ENCODE measurements around the gene CHI3L1. TPM values are rescaled to one million over a fixed set of nuclear protein-coding genes. Genes with fewer than 3 reads are reported as not detected.

CHI3L1 gene
- total and polyA plus RNA-seq, 5 experiments from 2014 or later: not detected

GRCh38 chr1:203148579-203148978 lies 37.9 kb downstream of the CHI3L1 start:
- Mint-ChIP-seq H3K27ac (no peak overlapping the region), H3K4me1 (no peaks in the 10 kb centered on the region), H3K36me3 (peaks cover 0 to under 1% (median 0%) of the 10 kb centered on the region in 3 donors), H3K4me3 (no peak overlapping the region), H3K9me3 (peaks cover 0 to 8% (median 1%) of the 10 kb centered on the region in 9 donors), H3K27me3 (no peaks in the 10 kb centered on the region)
- POLR2A ChIA-PET: no interaction called here
- ATAC-seq (no peak), DNase-seq (no peak)

DNA sequence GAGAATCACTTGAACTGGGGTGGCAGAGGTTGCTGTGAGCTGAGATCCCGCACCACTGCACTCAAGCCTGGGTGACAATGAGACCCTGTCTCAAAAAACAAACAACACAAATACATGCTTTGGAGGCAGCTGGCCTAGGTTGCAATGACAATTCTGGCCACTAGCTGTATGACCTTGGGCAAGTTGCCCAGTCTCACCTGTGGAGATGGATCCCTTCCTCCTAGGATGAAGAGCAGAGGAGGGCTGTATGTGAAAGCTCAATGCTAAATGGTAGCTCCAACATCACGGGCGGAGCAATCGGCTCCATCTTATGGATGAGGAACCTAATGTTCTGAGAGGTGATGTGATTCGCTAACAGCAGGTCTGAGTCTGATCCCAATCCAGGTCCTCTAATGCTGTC lies 38.4 kb downstream of the CHI3L1 start:
- Mint-ChIP-seq H3K27ac (no peak overlapping the region), H3K27me3 (no peaks in the 10 kb centered on the region), H3K9me3 (peaks cover 0 to 11% (median 3%) of the 10 kb centered on the region in 9 donors), H3K4me3 (no peak overlapping the region), H3K36me3 (peaks cover 0 to 2% (median 0%) of the 10 kb centered on the region in 3 donors), H3K4me1 (no peaks in the 10 kb centered on the region)
- POLR2A ChIA-PET: no interaction called here
- ATAC-seq: no peak
- DNase-seq: no peak

DNA sequence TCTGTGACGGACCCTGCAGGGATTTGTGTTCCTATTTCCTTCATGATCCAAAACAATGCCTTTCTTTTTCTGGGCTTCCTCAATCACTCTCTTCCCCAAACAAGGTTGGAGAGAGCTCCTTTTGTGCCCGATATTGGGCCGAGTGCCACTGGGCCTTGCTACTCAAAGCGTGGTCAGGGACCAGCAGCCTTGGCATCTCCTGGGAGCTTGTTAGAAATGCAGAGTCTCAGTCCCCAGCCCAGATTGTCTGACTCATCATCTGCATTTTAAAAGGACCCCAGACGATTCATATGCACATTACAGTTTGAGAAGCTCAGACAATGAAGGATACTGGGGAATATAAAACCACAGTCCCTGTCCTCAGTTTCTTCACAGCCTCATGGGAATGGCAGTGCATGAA lies 39.1 kb downstream of the CHI3L1 start:
- no peak for DNase-seq
- Mint-ChIP-seq H3K9me3 (peaks cover 0 to 12% (median 3%) of the 10 kb centered on the region in 9 donors), H3K27me3 (no peaks in the 10 kb centered on the region), H3K27ac (no peak overlapping the region), H3K36me3 (peaks cover 0 to 5% (median 2%) of the 10 kb centered on the region in 3 donors), H3K4me3 (no peak overlapping the region), H3K4me1 (no peaks in the 10 kb centered on the region)
- POLR2A ChIA-PET: no interaction called here
- ATAC-seq: no peak

DNA sequence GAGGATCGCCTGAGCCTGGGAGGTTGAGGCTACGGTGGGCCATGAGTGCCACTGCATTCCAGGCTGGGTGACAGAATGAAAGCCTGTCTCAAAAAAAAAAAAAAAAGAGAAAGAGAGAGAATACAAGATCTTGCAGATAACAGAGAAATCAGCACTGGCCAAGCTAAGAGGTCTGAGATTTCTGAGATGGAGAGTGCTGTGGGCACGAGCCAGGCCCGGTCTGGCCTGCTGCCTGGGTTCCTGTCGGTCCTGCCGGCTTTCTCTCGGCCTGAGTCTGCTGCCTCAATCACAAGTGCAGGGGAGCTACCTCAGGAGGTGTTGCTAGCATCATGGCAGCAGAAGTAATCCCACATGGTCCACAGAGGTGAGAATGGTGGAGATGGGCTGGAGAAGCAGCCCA lies 40.0 kb downstream of the CHI3L1 start:
- Mint-ChIP-seq H3K4me3 (no peak overlapping the region), H3K36me3 (peaks cover 0 to 10% (median 2%) of the 10 kb centered on the region in 3 donors), H3K9me3 (peaks cover 0 to 17% (median 3%) of the 10 kb centered on the region in 9 donors), H3K27ac (no peak overlapping the region), H3K27me3 (no peaks in the 10 kb centered on the region), H3K4me1 (no peaks in the 10 kb centered on the region)
- no peak for ATAC-seq
- DNase-seq: no peak
- POLR2A ChIA-PET: no interaction called here

DNA sequence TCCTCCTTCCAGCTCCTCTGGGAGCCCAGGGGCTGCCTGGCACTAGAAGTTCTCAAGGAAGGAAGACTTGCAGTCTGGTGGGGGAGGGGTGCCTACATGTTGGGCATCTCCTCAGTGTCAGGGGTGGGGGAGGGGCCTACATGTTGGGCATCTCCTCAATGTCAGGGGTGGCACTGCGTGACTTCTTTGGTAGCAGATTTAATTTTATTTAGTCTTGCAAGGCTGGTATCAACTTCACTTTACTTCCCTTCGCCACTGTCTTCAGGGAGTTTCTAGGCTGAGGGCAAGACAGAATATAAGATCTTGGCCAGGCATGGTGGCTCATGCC lies 40.5 kb downstream of the CHI3L1 start:
- ATAC-seq (no peak), DNase-seq (no peak)
- POLR2A ChIA-PET: no interaction called here
- Mint-ChIP-seq H3K27ac (no peak overlapping the region), H3K36me3 (peaks cover 0 to 10% (median 2%) of the 10 kb centered on the region in 3 donors), H3K4me3 (no peak overlapping the region), H3K9me3 (peaks cover 0 to 17% (median 3%) of the 10 kb centered on the region in 9 donors), H3K27me3 (no peaks in the 10 kb centered on the region), H3K4me1 (no peaks in the 10 kb centered on the region)

- H3K4me1 Mint-ChIP-seq: no peaks in the 10 kb centered on the region
- no peak for ATAC-seq
These were observed 41.0 kb downstream of the CHI3L1 start for GRCh38 chr1:203145321-203146041.

GRCh38 chr1:203144661-203145060 lies 41.8 kb downstream of the CHI3L1 start:
- Mint-ChIP-seq H3K36me3 (peaks cover 0 to 10% (median 2%) of the 10 kb centered on the region in 3 donors), H3K27me3 (peaks cover 0 to 2% (median 0%) of the 10 kb centered on the region in 5 donors), H3K4me1 (no peaks in the 10 kb centered on the region), H3K27ac (no peak overlapping the region), H3K9me3 (peaks cover 0 to 17% (median 3%) of the 10 kb centered on the region in 9 donors), H3K4me3 (no peak overlapping the region)
- POLR2A ChIA-PET: no interaction called here
- no peak for ATAC-seq
- no peak for DNase-seq

More at GRCh38 chr1:203145321-203146041, 41.0 kb downstream of the CHI3L1 start:
- no peak overlapping the region for H3K4me3 Mint-ChIP-seq
- no peak overlapping the region for H3K27ac Mint-ChIP-seq
- POLR2A ChIA-PET: no interaction called here
- DNase-seq: no peak
- peaks cover 0 to 10% (median 2%) of the 10 kb centered on the region in 3 donors for H3K36me3 Mint-ChIP-seq
- peaks cover 0 to 2% (median 0%) of the 10 kb centered on the region in 5 donors for H3K27me3 Mint-ChIP-seq
- peaks cover 0 to 17% (median 3%) of the 10 kb centered on the region in 9 donors for H3K9me3 Mint-ChIP-seq

- POLR2A ChIA-PET: no interaction called here
- DNase-seq (peak in 1 of 10 donors; percentile 38), ATAC-seq (no peak)
- Mint-ChIP-seq H3K9me3 (peaks cover 0 to 17% (median 3%) of the 10 kb centered on the region in 9 donors), H3K27ac (peak overlapping the region in 1 of 10 donors; percentile 8), H3K27me3 (peaks cover 0 to 2% (median 0%) of the 10 kb centered on the region in 5 donors), H3K36me3 (peaks cover 0 to 10% (median 2%) of the 10 kb centered on the region in 3 donors), H3K4me3 (no peak overlapping the region), H3K4me1 (no peaks in the 10 kb centered on the region)
These were observed 42.9 kb downstream of the CHI3L1 start for GRCh38 chr1:203143641-203144040.

DNA sequence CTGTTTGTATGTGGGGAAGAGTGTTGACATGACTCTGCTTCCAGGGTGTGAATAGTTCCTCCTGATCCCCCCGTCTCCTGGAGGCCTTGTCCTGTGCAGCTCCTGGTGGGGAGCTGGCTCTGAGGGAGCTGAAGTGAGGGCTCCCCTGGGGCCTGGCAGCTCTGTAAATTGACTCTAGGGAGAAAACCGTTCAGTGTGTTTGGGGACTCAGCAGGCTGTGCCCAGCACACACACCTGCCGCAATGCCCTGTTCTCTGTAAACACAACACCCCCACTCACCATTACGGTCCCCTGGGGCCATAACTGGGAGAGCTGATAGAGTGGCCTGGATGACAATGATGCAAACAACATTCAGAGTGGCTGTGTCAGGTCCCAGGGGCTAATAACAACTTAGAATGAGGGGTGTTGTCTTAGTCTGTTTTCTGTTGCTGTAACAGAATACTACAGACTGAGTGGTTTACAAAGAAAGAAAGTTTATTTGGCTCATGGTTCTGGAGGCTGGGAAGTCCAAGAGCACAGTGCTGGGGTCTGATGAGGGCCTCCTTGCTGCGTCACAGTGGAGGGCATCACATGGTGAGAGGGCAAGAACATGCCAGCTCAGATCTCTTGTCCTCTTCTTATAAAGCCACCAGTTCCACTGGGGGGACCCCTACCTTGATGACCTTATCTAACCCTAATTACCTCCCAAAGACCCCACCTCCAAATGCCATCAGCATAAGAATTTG lies 43.7 kb downstream of the CHI3L1 start:
- peaks cover 0 to 2% (median 0%) of the 10 kb centered on the region in 5 donors for H3K27me3 Mint-ChIP-seq
- H3K36me3 Mint-ChIP-seq: peaks cover 0 to 10% (median 2%) of the 10 kb centered on the region in 3 donors
- no peaks in the 10 kb centered on the region for H3K4me1 Mint-ChIP-seq
- no peak for ATAC-seq
- peaks cover 0 to 17% (median 3%) of the 10 kb centered on the region in 9 donors for H3K9me3 Mint-ChIP-seq
- POLR2A ChIA-PET: no interaction called here
- no peak overlapping the region for H3K27ac Mint-ChIP-seq
- no peak overlapping the region for H3K4me3 Mint-ChIP-seq
- DNase-seq: peak in 1 of 10 donors; percentile 31

DNA sequence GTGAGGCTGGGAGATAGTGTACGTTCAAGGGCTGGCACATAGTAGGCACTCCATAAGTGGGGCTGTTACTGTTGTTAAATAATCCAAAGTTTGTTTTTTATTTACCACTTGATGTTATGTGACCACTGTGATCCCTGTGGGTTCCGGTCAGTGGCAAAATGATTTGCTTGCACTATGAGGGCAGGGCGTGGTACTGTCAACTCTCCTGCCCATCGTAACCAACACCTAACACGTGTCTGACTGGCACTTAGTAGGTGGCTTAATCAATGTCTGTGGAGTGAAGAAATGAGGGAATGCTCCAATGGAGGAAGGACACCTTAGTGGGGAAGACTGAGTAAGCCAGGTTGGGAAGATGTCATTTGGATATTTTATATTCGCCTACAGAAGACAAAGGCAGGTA lies 44.4 kb downstream of the CHI3L1 start:
- DNase-seq: no peak
- POLR2A ChIA-PET: no interaction called here
- H3K4me1 Mint-ChIP-seq: no peaks in the 10 kb centered on the region
- no peak for ATAC-seq
- no peak overlapping the region for H3K27ac Mint-ChIP-seq
- peaks cover 0 to 10% (median 2%) of the 10 kb centered on the region in 3 donors for H3K36me3 Mint-ChIP-seq
- H3K27me3 Mint-ChIP-seq: peaks cover 0 to 2% (median 2%) of the 10 kb centered on the region in 5 donors
- no peak overlapping the region for H3K4me3 Mint-ChIP-seq
- H3K9me3 Mint-ChIP-seq: peaks cover 0 to 17% (median 3%) of the 10 kb centered on the region in 9 donors

DNA sequence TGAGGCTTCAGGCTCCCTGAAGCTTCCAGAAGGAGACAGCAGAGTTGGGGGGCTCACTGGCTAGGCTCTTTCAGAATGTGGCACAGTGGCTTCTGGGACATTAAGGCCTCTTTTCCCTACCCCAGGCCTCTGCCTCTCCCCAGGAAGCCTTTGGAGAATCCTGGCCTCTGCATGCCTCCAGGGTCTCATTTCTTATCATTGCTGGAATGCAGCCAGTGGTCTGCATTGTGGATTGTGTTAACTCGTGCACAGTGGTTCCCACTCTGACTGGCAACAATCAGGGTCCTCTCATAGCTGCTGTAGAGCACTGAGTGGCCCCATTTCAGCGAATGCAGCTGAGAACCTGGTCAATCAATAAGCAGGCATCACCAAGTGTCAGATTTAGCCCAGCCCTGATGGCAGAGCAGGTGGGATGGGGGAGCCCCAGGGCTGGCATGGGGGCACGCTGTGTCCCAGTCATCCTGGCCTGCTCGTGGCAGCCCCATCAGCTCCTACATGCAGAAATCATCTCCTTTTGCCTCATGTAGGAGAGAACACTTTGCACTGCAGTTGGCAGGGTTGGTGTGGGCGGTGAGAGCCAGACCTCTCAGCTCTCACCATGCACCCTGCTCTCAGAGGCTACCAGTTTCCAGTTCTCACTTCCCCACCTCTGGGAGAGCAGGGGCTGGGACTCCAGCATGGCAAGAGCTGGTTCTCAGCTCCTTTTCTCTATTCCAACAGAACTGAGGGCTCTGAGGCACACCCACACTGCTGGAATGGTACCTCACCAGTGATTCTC lies 45.6 kb downstream of the CHI3L1 start:
- POLR2A ChIA-PET: no interaction called here
- H3K9me3 Mint-ChIP-seq: peaks cover 0 to 17% (median 3%) of the 10 kb centered on the region in 9 donors
- H3K4me3 Mint-ChIP-seq: no peak overlapping the region
- H3K36me3 Mint-ChIP-seq: peaks cover 0 to 10% (median 2%) of the 10 kb centered on the region in 3 donors
- no peak overlapping the region for H3K27ac Mint-ChIP-seq
- peak in 1 of 10 donors; percentile 15 for DNase-seq
- H3K27me3 Mint-ChIP-seq: peaks cover 3 to 10% (median 6%) of the 10 kb centered on the region in 5 donors
- H3K4me1 Mint-ChIP-seq: peaks cover 0 to 7% (median 2%) of the 10 kb centered on the region in 4 donors
- no peak for ATAC-seq

DNA sequence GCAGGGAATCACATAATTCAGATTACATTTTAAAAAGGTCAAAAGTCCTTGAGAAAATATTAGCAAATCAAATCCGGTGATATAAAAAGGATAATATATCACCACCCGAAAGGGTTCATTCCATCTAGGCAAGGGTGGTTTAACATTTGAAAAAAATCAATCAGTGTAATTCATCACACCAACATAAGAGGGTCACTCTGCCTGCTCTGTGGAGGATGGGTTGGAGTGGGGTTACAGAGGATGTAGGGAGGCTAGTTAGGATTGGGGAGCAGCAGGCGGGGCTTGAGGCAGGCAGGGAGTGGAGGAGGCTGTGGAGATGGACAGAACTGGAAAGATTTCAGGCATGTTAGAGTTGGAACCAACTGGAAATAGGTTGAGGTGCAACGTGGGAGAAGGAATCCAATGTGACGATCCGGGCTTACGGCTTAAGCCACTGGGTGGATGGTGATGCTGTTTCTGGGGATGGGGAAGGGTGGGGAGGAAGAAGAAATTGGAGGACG lies 46.5 kb downstream of the CHI3L1 start:
- Mint-ChIP-seq H3K4me1 (peaks cover 0 to 10% (median 4%) of the 10 kb centered on the region in 4 donors), H3K4me3 (no peak overlapping the region), H3K27me3 (peaks cover 3 to 10% (median 7%) of the 10 kb centered on the region in 5 donors), H3K36me3 (peaks cover 0 to 10% (median 2%) of the 10 kb centered on the region in 3 donors), H3K27ac (no peak overlapping the region), H3K9me3 (peaks cover 0 to 17% (median 3%) of the 10 kb centered on the region in 9 donors)
- ATAC-seq: no peak
- POLR2A ChIA-PET: no interaction called here
- DNase-seq: peak in 1 of 10 donors; percentile 41
